Mononuclear cell (primary cell): ENCODE measurements around the gene HTR2C. TPM values are rescaled to one million over a fixed set of nuclear protein-coding genes. Genes with fewer than 3 reads are reported as not detected.
"Not testable (repeated sequence)": the region's sequence is repeated elsewhere in the genome, so short reads cannot be mapped to it uniquely, and the experiment has no call there.

Source experiments
- H3K27me3 ChIP-seq: 2 replicates; pipeline ENCODE4 v1.6.0; 2011; ENCODE audit warnings: low read length, control low read depth; ENCODE audit not compliant: insufficient read depth
- H3K4me1 ChIP-seq: 2 replicates; pipeline ENCODE4 v1.5.1; 2011; ENCODE audit warnings: mild to moderate bottlenecking, low read length, control low read depth; ENCODE audit not compliant: insufficient read depth
- H3K4me3 ChIP-seq: 2 replicates; pipeline ENCODE4 v1.5.1; 2011; ENCODE audit warnings: mild to moderate bottlenecking, low read length, moderate library complexity
- H3K9me3 ChIP-seq: 2 replicates; pipeline ENCODE4 v1.5.1; 2011; ENCODE audit warnings: low read depth, mild to moderate bottlenecking, control low read depth, low read length
- total RNA-seq: library from RNA; depleted of rRNA; stranded (reverse); fragments of >200 nt; gene quantifications from one replicate; pipeline ENCODE4 v1.2.3, GENCODE V29; 2012

The HTR2C gene
- not detected for total RNA-seq

- Histone ChIP-seq H3K4me3 (no peak within 1 kb of the TSS), H3K27me3 (peaks cover 66% of the 10 kb centered on the region), H3K9me3 (no peaks in the 10 kb centered on the region), H3K4me1 (no peaks in the 10 kb centered on the region)
Measured at GRCh38 chrX:114583646-114584374, at the start of gene HTR2C. Gene HTR2C (plus strand): TSS chrX:114584086. CDS start chrX:114726937, 142,851 bp downstream.

GRCh38 chrX:114580336-114580735 is 3.5 kb upstream of the HTR2C start:
- Histone ChIP-seq H3K4me1 (no peaks in the 10 kb centered on the region), H3K9me3 (no peaks in the 10 kb centered on the region), H3K27me3 (peaks cover 56% of the 10 kb centered on the region), H3K4me3 (no peak overlapping the region)

- Histone ChIP-seq H3K27me3 (peaks cover 67% of the 10 kb centered on the region), H3K4me1 (no peaks in the 10 kb centered on the region), H3K4me3 (no peak overlapping the region), H3K9me3 (no peaks in the 10 kb centered on the region)
Measured at GRCh38 chrX:114581528-114582263, 2.2 kb upstream of the HTR2C start.

GRCh38 chrX:114582264-114582632 is 1.6 kb upstream of the HTR2C start:
- H3K27me3 ChIP-seq, result peaks cover 67% of the 10 kb centered on the region

GRCh38 chrX:114582698-114583395 is 1.0 kb upstream of the HTR2C start:
- Histone ChIP-seq H3K27me3 (peaks cover 67% of the 10 kb centered on the region), H3K4me3 (no peak overlapping the region), H3K9me3 (no peaks in the 10 kb centered on the region), H3K4me1 (no peaks in the 10 kb centered on the region)

More at GRCh38 chrX:114582264-114582632, 1.6 kb upstream of the HTR2C start:
- Histone ChIP-seq H3K4me1 (no peaks in the 10 kb centered on the region), H3K4me3 (no peak overlapping the region), H3K9me3 (no peaks in the 10 kb centered on the region)

GRCh38 chrX:114584375-114584943 is 573 bp downstream of the HTR2C start:
- Histone ChIP-seq H3K4me3 (no peak overlapping the region), H3K9me3 (no peaks in the 10 kb centered on the region), H3K27me3 (peaks cover 63% of the 10 kb centered on the region), H3K4me1 (no peaks in the 10 kb centered on the region)

- H3K4me3 ChIP-seq, result no peak overlapping the region
- H3K9me3 ChIP-seq, result no peaks in the 10 kb centered on the region
- H3K27me3 ChIP-seq, result peaks cover 57% of the 10 kb centered on the region
- H3K4me1 ChIP-seq, result no peaks in the 10 kb centered on the region
Measured at GRCh38 chrX:114584983-114585842, 1.3 kb downstream of the HTR2C start.

GRCh38 chrX:114591121-114591520 is 7.2 kb downstream of the HTR2C start:
- Histone ChIP-seq H3K4me3 (no peak overlapping the region), H3K27me3 (peaks cover 4% of the 10 kb centered on the region), H3K9me3 (no peaks in the 10 kb centered on the region), H3K4me1 (peaks cover 6% of the 10 kb centered on the region)

GRCh38 chrX:114599305-114599704 is 15.4 kb downstream of the HTR2C start:
- no peaks in the 10 kb centered on the region for H3K9me3 ChIP-seq

GRCh38 chrX:114599911-114600310 is 16.0 kb downstream of the HTR2C start:
- no peak overlapping the region for H3K4me3 ChIP-seq
- no peaks in the 10 kb centered on the region for H3K9me3 ChIP-seq
- no peaks in the 10 kb centered on the region for H3K27me3 ChIP-seq
- no peaks in the 10 kb centered on the region for H3K4me1 ChIP-seq

More at GRCh38 chrX:114599305-114599704, 15.4 kb downstream of the HTR2C start:
- no peaks in the 10 kb centered on the region for H3K27me3 ChIP-seq
- no peaks in the 10 kb centered on the region for H3K4me1 ChIP-seq
- H3K4me3 ChIP-seq, result no peak overlapping the region

GRCh38 chrX:114606619-114607018 is 22.7 kb downstream of the HTR2C start:
- H3K4me1 ChIP-seq, H3K9me3 ChIP-seq: not testable (repeated sequence)

GRCh38 chrX:114611018-114611619 is 27.2 kb downstream of the HTR2C start:
- H3K4me3 ChIP-seq, result no peak overlapping the region
- H3K4me1 ChIP-seq, result no peaks in the 10 kb centered on the region
- H3K27me3 ChIP-seq, result no peaks in the 10 kb centered on the region
- H3K9me3 ChIP-seq, result no peaks in the 10 kb centered on the region

More at GRCh38 chrX:114606619-114607018, 22.7 kb downstream of the HTR2C start:
- H3K4me3 ChIP-seq, H3K27me3 ChIP-seq: not testable (repeated sequence)

- H3K4me1 ChIP-seq, result no peaks in the 10 kb centered on the region
- H3K27me3 ChIP-seq, result no peaks in the 10 kb centered on the region
- H3K4me3 ChIP-seq, result no peak overlapping the region
- H3K9me3 ChIP-seq, result no peaks in the 10 kb centered on the region
Measured at GRCh38 chrX:114615765-114616164, 31.9 kb downstream of the HTR2C start.

GRCh38 chrX:114619874-114620273 is 36.0 kb downstream of the HTR2C start:
- Histone ChIP-seq H3K27me3 (no peaks in the 10 kb centered on the region), H3K4me3 (no peak overlapping the region)

More at GRCh38 chrX:114619874-114620273, 36.0 kb downstream of the HTR2C start:
- H3K9me3 ChIP-seq, result no peaks in the 10 kb centered on the region
- no peaks in the 10 kb centered on the region for H3K4me1 ChIP-seq
